ENCODE data around the gene EFL1.

Gene EFL1

GRCh38 chr15:82081914-82082762 lies 180.4 kb downstream of the EFL1 start:
- DNase-seq (ENCODE audit: low read depth, low spot score) = peak; percentile 40

GRCh38 chr15:82080774-82081173 lies 181.8 kb downstream of the EFL1 start:
- no peak for DNase-seq (ENCODE audit: low read depth, low spot score)
